PC-3 (cell line): ENCODE results near the gene NSL1. TPM values are rescaled to one million over a fixed set of nuclear protein-coding genes. Genes with fewer than 3 reads are reported as not detected.
A peak's percentile ranks its signal among the peaks of the same experiment; 100 is the strongest.

ENCODE experiments used
- ATAC-seq: fragments of 200-7000 bp; cut with Tn5 transposase; 2 replicates; pipeline ENCODE4 v1.9.1; 2020; ENCODE audit warnings: mild to moderate bottlenecking, moderate library complexity
- BruUV-seq: library from RNA; stranded (reverse); fragments of 400-500 nt; replicated peaks from 2 replicates; lab custom pipeline; 2021; lab: Mats Ljungman, UMichigan
- CTCF ChIA-PET: fragments of 300-600 bp; sonication (Branson Sonifier 250); formaldehyde crosslinking; loops from one replicate; lab custom pipeline; 2022; ENCODE audit warnings: antibody characterized with exemption; lab: Charles Lee
- POLR2A ChIA-PET: fragments of 300-600 bp; sonication (Branson Sonifier 250); formaldehyde crosslinking; loops from one replicate; lab custom pipeline; 2022; ENCODE audit warnings: antibody characterized with exemption; ENCODE audit not compliant: unreplicated experiment; lab: Charles Lee
- DNase-seq: peaks from one replicate; pipeline ENCODE4 v3.0.0-alpha.2; 2015
- H2AFZ ChIP-seq: fragments of 300-600 bp; sonication (generic); 2 replicates; pipeline ENCODE4 v1.6.0; 2016; ENCODE audit warnings: antibody characterized with exemption, low read length
- H3F3A ChIP-seq: fragments of 300-600 bp; sonication (generic); one replicate; pipeline ENCODE4 v1.6.0; 2017; ENCODE audit warnings: antibody characterized with exemption, low read length, control low read depth, mild to moderate bottlenecking; ENCODE audit not compliant: unreplicated experiment
- H3K27ac ChIP-seq: fragments of 300-600 bp; sonication (generic); 2 replicates; pipeline ENCODE4 v1.5.1; 2016; ENCODE audit warnings: mild to moderate bottlenecking, low read length
- H3K27me3 ChIP-seq: fragments of 300-600 bp; sonication (generic); 2 replicates; pipeline ENCODE4 v1.6.1; 2016; ENCODE audit warnings: low read length, mixed read lengths
- H3K36me3 ChIP-seq: fragments of 300-600 bp; sonication (generic); 2 replicates; pipeline ENCODE4 v1.6.1; 2016; ENCODE audit warnings: low read depth, mixed run types, low read length, mixed read lengths
- H3K4me1 ChIP-seq: fragments of 300-600 bp; sonication (generic); 2 replicates; pipeline ENCODE4 v1.5.1; 2016; ENCODE audit warnings: low read length; ENCODE audit not compliant: insufficient read depth
- H3K4me2 ChIP-seq: fragments of 300-600 bp; sonication (generic); 2 replicates; pipeline ENCODE4 v1.6.0; 2016; ENCODE audit warnings: low read length
- H3K4me3 ChIP-seq: fragments of 300-600 bp; sonication (generic); 2 replicates; pipeline ENCODE4 v1.5.1; 2016; ENCODE audit warnings: mild to moderate bottlenecking, low read length, mixed read lengths
- H3K79me2 ChIP-seq: fragments of 300-600 bp; sonication (generic); 2 replicates; pipeline ENCODE4 v1.6.1; 2017; ENCODE audit warnings: low read length, mixed read lengths
- H3K9ac ChIP-seq: fragments of 300-600 bp; sonication (generic); 2 replicates; pipeline ENCODE4 v1.6.0; 2016; ENCODE audit warnings: mild to moderate bottlenecking, low read length
- H3K9me2 ChIP-seq: fragments of 300-600 bp; sonication (generic); replicated peaks from 2 replicates; pipeline ENCODE4 v1.6.1; 2016; ENCODE audit warnings: mixed run types, low read length, mixed read lengths
- H3K9me3 ChIP-seq: fragments of 300-600 bp; sonication (generic); 2 replicates; pipeline ENCODE4 v1.6.1; 2016; ENCODE audit warnings: low read length, mixed read lengths
- H4K20me1 ChIP-seq: fragments of 300-600 bp; sonication (generic); 2 replicates; pipeline ENCODE4 v1.6.1; 2016; ENCODE audit warnings: low read length, mixed read lengths
- CTCF ChIP-seq: fragments of 300-600 bp; sonication (generic); conservative IDR thresholded peaks from 2 replicates; pipeline ENCODE4 v1.5.1; 2017; ENCODE audit warnings: antibody characterized with exemption, low read depth, mild to moderate bottlenecking, low read length
- EZH2 ChIP-seq: fragments of 300-600 bp; sonication (generic); IDR thresholded peaks from one replicate; pipeline ENCODE4 v1.6.1; 2017; ENCODE audit warnings: antibody characterized with exemption, mild to moderate bottlenecking, low read length; ENCODE audit not compliant: unreplicated experiment
- EZH2phosphoT487 ChIP-seq: fragments of 300-600 bp; sonication (generic); IDR thresholded peaks from 2 replicates; pipeline ENCODE4 v1.6.1; 2018; ENCODE audit warnings: mild to moderate bottlenecking, antibody characterized with exemption, low read length, borderline replicate concordance
- intact Hi-C: fragments of 100-400 bp; cut with micrococcal nuclease; formaldehyde crosslinking; loops from 2 replicates; pipeline ENCODE4 v1.9.0; 2023
- total RNA-seq: library from RNA; depleted of rRNA; stranded (reverse); fragments of >200 nt; gene quantifications from 2 replicates; pipeline ENCODE4 v1.2.3, GENCODE V29; 2014

NSL1 gene
- total RNA-seq, 1 experiment from 2014 or later: 56.1 TPM

- intact Hi-C loops: loop anchor here (1.0 to 5.0 kb wide), 4 partner anchors 67 to 281 kb away; partner anchors contain the start of gene FLVCR1
These were observed 309 bp downstream of the NSL1 start for GRCh38 chr1:212791261-212791675.

GRCh38 chr1:212785871-212786270 is 5.7 kb downstream of the NSL1 start:
- H3K36me3 ChIP-seq: peaks cover 6% of the 10 kb centered on the region
- no peaks in the 10 kb centered on the region for H4K20me1 ChIP-seq
- DNase-seq (no peak), ATAC-seq (no peak)
- no peaks in the 10 kb centered on the region for H3F3A ChIP-seq
- no peak overlapping the region for H3K9ac ChIP-seq
- H3K27ac ChIP-seq: no peak overlapping the region
- H3K9me2 ChIP-seq: no peaks in the 10 kb centered on the region
- peaks cover 24% of the 10 kb centered on the region for H3K79me2 ChIP-seq
- POLR2A ChIA-PET: no interaction called here
- BruUV-seq: no TSS peak
- H3K9me3 ChIP-seq: no peaks in the 10 kb centered on the region
- H3K4me1 ChIP-seq: no peaks in the 10 kb centered on the region
- no peak overlapping the region for H3K4me2 ChIP-seq
- intact Hi-C loops: no loop called here
- H2AFZ ChIP-seq: no peak overlapping the region
- TF ChIP-seq EZH2 (no peak), CTCF (no peak), EZH2phosphoT487 (no peak)
- CTCF ChIA-PET: no interaction called here
- H3K27me3 ChIP-seq: no peaks in the 10 kb centered on the region
- no peak overlapping the region for H3K4me3 ChIP-seq

More at GRCh38 chr1:212791261-212791675, 309 bp downstream of the NSL1 start:
- CTCF ChIA-PET: interaction anchor here (0.5 to 0.8 kb wide), 2 partner anchors 42 to 126 kb away, joined by 3 read pairs; no protein-coding TSS in a partner anchor
- Histone ChIP-seq H3K4me3 (peak overlapping the region; percentile 87), H3K4me1 (peaks cover 5% of the 10 kb centered on the region; the same call in 1 of the 2 replicates), H3K79me2 (peaks cover 28% of the 10 kb centered on the region), H3K9me2 (no peaks in the 10 kb centered on the region), H3K9me3 (no peaks in the 10 kb centered on the region), H3K36me3 (no peaks in the 10 kb centered on the region), H3K27me3 (no peaks in the 10 kb centered on the region), H2AFZ (peak overlapping the region; percentile 92), H4K20me1 (no peaks in the 10 kb centered on the region), H3F3A (no peaks in the 10 kb centered on the region), H3K4me2 (peak overlapping the region; percentile 97), H3K9ac (peak overlapping the region; percentile 86), H3K27ac (peak overlapping the region; percentile 62)
- TF ChIP-seq EZH2 (no peak), EZH2phosphoT487 (no peak), CTCF (no peak)
- ATAC-seq (peak; percentile 66), DNase-seq (peak; percentile 66)
- BruUV-seq: TSS peak; percentile 93
- POLR2A ChIA-PET: interaction anchor here (0.6 kb wide), 1 partner anchor 67 kb away, joined by 8 read pairs; the partner anchor contains the start of gene FLVCR1

- no peak for TF ChIP-seq EZH2
- no peak for TF ChIP-seq EZH2phosphoT487
- no peak for TF ChIP-seq CTCF
- Histone ChIP-seq H3F3A (no peaks in the 10 kb centered on the region), H3K4me2 (no peak overlapping the region), H3K36me3 (peaks cover 6% of the 10 kb centered on the region), H2AFZ (no peak overlapping the region), H3K9me2 (no peaks in the 10 kb centered on the region), H3K4me1 (no peaks in the 10 kb centered on the region), H3K4me3 (no peak overlapping the region), H3K9ac (no peak overlapping the region), H3K9me3 (no peaks in the 10 kb centered on the region), H3K27me3 (no peaks in the 10 kb centered on the region), H4K20me1 (no peaks in the 10 kb centered on the region), H3K79me2 (peaks cover 11% of the 10 kb centered on the region; the same call in 1 of the 2 replicates), H3K27ac (no peak overlapping the region)
- no peak for ATAC-seq
- CTCF ChIA-PET: no interaction called here
- intact Hi-C loops: loop anchor here (5.0 kb wide), 3 partner anchors 177 to 327 kb away; partner anchors contain the start of gene ATF3
- BruUV-seq: no TSS peak
- POLR2A ChIA-PET: no interaction called here
- no peak for DNase-seq
These were observed 7.6 kb downstream of the NSL1 start for GRCh38 chr1:212783976-212784375.
